ENCODE data around the gene GGTLC2.
"Not testable (repeated sequence)": the region's sequence is repeated elsewhere in the genome, so short reads cannot be mapped to it uniquely, and the experiment has no call there.

Gene GGTLC2

DNA sequence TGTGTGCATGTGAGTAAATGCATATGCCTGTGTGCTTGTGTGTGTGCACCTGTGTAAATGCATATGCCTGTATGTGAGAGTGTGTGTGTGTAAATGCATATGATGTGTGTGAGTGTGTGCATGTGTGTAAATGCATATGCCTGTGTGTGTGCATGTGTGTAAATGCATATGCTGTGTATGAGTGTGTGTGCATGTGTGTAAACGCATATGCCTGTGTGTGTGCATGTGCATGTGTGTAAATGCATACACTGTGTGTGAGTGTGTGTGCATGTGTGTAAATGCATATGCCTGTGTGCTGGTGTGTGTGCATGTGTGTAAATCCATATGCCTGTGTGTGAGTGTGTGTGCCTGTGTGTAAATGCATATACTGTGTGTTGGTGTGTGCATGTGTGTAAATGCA, 37.8 kb downstream of the GGTLC2 start:
- intact Hi-C loops (cut with DNase I; ENCODE audit: low total_unique reads): no loop called here
- Histone ChIP-seq H3K4me3 (no peak overlapping the region), H3K36me3 (no peaks in the 10 kb centered on the region), H3K27ac (no peak overlapping the region), H3K4me1 (no peaks in the 10 kb centered on the region), H3K27me3 (no peaks in the 10 kb centered on the region), H3K9me3 (no peaks in the 10 kb centered on the region)
- no peak for DNase-seq
- TF ChIP-seq, protein P1, sequence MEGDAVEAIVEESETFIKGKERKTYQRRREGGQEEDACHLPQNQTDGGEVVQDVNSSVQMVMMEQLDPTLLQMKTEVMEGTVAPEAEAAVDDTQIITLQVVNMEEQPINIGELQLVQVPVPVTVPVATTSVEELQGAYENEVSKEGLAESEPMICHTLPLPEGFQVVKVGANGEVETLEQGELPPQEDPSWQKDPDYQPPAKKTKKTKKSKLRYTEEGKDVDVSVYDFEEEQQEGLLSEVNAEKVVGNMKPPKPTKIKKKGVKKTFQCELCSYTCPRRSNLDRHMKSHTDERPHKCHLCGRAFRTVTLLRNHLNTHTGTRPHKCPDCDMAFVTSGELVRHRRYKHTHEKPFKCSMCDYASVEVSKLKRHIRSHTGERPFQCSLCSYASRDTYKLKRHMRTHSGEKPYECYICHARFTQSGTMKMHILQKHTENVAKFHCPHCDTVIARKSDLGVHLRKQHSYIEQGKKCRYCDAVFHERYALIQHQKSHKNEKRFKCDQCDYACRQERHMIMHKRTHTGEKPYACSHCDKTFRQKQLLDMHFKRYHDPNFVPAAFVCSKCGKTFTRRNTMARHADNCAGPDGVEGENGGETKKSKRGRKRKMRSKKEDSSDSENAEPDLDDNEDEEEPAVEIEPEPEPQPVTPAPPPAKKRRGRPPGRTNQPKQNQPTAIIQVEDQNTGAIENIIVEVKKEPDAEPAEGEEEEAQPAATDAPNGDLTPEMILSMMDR (IDR thresholded peaks at IDR 0.05): no peak

DNA sequence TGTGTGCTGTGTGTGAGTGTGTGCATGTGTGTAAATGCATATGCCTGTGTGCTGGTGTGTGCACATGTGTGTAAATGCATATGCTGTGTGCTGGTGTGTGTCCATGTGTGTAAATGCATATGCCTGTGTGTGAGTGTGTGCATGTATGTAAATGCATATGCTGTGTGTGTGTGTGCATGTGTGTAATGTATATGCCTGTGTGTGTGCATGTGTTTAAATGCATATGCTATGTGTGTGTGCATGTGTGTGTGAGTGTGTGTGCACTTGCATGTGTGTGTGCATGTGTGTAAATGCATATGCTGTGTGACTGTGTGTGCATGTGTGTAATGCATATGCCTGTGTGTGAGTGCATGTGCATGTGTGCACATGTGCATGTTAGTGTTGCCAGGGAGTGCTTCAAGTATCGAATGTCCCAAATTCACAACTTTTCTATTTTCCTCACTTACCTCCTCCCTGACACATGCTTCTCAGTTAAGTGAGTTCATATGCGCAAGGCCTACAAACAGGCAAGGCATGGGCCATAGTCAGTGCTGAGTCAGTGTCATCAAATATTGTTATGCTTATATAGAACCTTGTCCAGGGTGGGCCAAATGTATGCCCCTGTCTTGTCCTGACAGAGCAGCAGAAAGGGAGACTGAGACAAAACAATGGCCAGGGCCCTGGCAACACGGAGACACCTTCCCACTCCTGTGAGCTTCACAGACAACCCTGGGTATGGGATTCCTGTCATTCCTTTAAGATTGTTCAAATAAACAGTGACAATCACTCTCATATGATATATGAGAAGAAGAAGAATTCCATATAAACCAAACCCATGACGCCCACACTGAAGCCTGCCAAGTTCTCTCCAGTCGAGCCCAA, 38.6 kb downstream of the GGTLC2 start:
- Histone ChIP-seq H3K9me3 (no peaks in the 10 kb centered on the region), H3K36me3 (no peaks in the 10 kb centered on the region), H3K4me1 (no peaks in the 10 kb centered on the region), H3K27me3 (no peaks in the 10 kb centered on the region), H3K4me3 (no peak overlapping the region), H3K27ac (no peak overlapping the region)
- peak in 1 of 2 donors; percentile 15 for DNase-seq
- TF ChIP-seq, protein P1 (IDR thresholded peaks at IDR 0.05): no peak
- intact Hi-C loops (cut with DNase I; ENCODE audit: low total_unique reads): no loop called here

DNA sequence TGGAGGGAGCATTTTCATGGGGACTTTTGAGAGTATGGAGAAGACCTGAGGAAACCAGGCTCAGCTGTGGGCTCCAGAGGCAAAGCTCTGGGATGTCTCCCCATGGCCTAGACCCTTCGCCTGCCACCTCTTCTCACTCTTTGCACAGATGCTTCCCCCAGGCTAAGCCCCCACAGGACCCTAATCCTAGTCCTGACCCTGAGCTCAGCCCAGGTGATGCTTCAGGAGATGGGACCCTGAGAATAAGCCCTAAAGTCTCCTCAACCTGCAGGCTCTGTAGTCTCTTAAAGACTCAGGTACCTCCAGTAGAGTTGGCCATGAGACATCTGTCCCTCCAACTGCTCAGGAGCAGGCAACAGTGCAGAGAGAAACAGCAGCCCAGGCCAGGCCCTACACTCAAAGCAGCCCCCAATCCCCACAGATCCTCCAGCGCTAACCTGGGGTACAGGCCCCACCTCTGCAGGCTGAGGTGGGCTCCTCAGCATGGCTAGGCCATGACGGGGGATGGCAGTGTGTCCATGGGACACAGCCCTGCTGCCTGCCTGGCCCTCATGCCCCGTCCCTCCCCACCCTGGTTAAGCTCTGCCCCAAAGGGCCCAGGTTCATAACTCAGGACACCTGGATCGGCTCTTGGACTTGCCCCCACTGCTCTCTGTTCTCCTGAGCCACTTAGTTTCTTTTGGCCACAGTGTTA, 39.4 kb downstream of the GGTLC2 start:
- no peaks in the 10 kb centered on the region for H3K4me1 ChIP-seq
- no peak for DNase-seq
- intact Hi-C loops (cut with DNase I; ENCODE audit: low total_unique reads): no loop called here
- TF ChIP-seq, protein P1 (IDR thresholded peaks at IDR 0.05): no peak
- H3K9me3 ChIP-seq: no peaks in the 10 kb centered on the region
- no peaks in the 10 kb centered on the region for H3K27me3 ChIP-seq
- H3K4me3 ChIP-seq: no peak overlapping the region
- H3K27ac ChIP-seq: no peak overlapping the region
- no peaks in the 10 kb centered on the region for H3K36me3 ChIP-seq

DNA sequence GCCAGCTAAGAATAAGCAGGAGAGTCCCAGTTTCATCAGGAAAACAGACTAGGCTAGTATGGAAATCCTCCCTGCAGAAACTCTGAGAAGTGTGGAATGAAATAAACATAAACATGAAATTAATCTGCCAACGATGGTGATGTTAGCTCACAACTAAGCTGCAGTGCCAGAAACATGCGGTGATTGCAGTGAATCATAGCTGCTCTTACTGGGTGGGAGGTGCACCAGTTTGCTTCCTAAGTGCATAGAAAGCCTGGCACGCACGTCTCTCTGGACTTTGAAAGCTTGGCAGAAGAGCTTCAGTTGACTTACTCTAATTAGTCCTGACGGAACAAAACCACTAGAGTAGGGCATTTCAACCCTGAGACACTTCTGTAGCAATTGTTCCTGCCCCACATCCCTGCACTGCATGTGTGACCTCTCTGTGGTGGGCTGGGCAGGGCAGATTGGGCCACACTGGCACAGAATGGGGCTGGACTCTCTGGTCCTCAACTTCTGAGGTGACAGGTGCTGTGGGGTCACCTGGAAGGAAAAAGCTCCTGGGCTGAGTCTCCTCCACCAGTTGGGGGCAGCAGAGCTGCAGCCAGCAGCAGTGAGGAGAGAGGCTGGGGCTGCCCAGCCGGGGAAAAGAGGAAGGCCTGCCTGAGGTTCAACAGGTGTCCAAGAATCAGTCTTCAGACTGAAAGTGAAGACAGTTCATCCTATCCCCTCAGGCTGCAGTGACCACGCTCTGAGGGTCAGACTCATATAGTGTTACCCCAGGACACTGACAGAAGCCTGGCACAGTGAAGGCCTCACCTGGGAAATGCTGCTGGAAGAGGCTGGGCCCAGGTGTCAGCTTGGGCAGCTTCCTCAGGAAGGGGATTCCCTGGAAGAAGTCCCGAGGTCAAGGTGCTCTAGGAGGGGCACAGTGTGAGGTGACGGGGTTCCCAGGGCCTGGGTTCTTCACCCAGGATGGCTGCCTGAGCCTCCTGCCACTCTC, 40.5 kb downstream of the GGTLC2 start:
- Histone ChIP-seq H3K27ac (no peak overlapping the region), H3K4me3 (no peak overlapping the region), H3K36me3 (no peaks in the 10 kb centered on the region), H3K4me1 (no peaks in the 10 kb centered on the region), H3K9me3 (no peaks in the 10 kb centered on the region), H3K27me3 (no peaks in the 10 kb centered on the region)
- peak in 1 of 2 donors; percentile 45 for DNase-seq
- intact Hi-C loops (cut with DNase I; ENCODE audit: low total_unique reads): no loop called here
- TF ChIP-seq, protein P1 (IDR thresholded peaks at IDR 0.05): no peak

DNA sequence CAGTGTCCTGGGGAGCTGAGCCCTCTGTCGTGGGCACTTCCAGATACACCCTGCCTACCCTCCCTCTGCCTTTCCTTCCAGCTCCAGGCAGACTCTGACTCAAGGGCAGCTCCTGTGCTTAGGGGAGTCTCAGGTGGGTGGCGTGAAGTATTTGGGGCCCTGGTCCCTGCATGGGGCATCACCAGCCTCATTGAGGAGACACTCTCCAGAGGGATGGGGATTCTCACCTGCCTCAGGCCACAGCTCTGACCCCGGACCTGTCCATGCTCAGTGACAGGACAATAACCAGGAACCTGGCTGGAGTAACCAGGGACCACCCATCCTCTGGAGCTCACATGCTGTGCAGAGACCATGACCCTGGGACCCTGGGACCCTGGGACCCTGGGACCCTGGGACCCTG, 41.2 kb downstream of the GGTLC2 start:
- H3K9me3 ChIP-seq: no peaks in the 10 kb centered on the region
- DNase-seq: peak in 1 of 2 donors; percentile 43
- H3K27me3 ChIP-seq: no peaks in the 10 kb centered on the region
- H3K36me3 ChIP-seq: no peaks in the 10 kb centered on the region
- intact Hi-C loops (cut with DNase I; ENCODE audit: low total_unique reads): no loop called here
- no peak overlapping the region for H3K4me3 ChIP-seq
- no peak overlapping the region for H3K27ac ChIP-seq
- TF ChIP-seq, protein P1 (IDR thresholded peaks at IDR 0.05): no peak
- no peaks in the 10 kb centered on the region for H3K4me1 ChIP-seq

DNA sequence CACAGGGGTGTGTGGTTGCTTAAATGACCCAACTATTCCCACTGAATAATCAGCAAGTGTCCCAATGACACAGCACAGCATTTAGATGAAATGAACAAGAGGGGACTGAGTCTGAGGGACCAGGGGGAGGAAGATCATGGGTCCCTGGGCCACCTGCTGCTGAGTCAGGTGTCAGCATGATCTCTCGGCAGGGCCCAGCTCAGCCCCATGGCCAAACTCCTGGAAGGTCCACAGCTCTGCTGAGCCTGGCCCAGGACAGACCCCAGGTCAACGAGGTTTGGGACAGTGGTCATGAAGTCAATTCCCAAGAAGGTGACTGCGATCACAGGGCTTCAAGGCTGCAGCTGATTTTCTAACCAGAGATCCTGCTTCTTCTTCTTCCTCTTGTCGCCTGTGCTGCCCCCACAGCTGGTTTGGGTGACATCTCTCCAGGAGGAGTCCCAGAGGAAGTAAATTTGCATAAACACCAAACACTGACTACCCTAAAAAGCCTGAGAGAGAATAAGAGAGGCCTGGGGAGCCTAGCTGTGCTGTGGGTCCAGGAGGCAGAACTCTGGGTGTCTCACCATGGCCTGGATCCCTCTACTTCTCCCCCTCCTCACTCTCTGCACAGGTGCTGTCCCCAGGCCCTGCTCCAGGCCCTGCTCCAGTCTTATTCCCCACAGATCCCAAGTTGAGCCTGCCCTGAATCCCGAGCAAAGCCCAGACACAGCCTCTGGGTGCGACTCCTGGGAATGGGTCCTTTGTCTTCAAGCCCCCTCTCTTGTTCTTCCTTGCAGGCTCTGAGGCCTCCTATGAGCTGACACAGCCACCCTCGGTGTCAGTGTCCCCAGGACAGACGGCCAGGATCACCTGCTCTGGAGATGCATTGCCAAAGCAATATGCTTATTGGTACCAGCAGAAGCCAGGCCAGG, 42.0 kb downstream of the GGTLC2 start:
- DNase-seq: peak in 1 of 2 donors; percentile 50
- H3K9me3 ChIP-seq; H3K27me3 ChIP-seq; H3K4me3 ChIP-seq; intact Hi-C loops (cut with DNase I; ENCODE audit: low total_unique reads); H3K36me3 ChIP-seq; H3K4me1 ChIP-seq; H3K27ac ChIP-seq: not testable (repeated sequence)

All from tibial artery (tissue), 4 donors.